Measurements from ENCODE around the gene CLDN2.
"Not testable (repeated sequence)": the region's sequence is repeated elsewhere in the genome, so short reads cannot be mapped to it uniquely, and the experiment has no call there.

The CLDN2 gene, protein sequence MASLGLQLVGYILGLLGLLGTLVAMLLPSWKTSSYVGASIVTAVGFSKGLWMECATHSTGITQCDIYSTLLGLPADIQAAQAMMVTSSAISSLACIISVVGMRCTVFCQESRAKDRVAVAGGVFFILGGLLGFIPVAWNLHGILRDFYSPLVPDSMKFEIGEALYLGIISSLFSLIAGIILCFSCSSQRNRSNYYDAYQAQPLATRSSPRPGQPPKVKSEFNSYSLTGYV

DNA sequence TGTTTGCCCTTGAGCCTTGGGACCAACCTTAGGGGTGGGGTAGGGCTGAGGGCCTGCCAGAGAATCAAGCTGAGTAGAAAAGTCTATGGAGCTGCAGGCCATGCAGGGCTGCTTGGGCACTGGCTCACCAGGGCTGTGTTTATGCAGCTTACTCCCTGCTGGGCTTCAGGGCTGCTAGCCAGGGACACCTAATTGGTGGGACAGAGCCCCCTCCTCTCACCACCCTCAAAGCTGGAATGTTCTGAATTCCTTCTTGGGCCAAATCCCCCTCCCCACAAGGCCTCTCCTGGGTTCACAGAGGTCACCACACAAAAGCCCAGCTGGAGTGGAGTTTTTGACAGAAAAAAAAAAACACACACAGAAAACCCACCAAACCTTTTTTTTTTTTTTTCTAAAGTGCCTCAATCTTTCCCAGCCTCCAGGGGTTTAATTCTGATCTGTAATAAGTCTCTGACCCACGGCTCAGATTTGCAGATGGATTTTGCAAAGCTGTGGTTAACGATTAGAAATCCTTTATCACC lies at the start of gene CLDN2:
TSS of gene CLDN2 (plus strand) at position 471 of the 521 bp plus-strand sequence. CDS start 7,827 bp downstream, outside the sequence.
- DNase-seq (ENCODE audit: insufficient read length, low spot score), result no peak
- no peak for FAIRE-seq

DNA sequence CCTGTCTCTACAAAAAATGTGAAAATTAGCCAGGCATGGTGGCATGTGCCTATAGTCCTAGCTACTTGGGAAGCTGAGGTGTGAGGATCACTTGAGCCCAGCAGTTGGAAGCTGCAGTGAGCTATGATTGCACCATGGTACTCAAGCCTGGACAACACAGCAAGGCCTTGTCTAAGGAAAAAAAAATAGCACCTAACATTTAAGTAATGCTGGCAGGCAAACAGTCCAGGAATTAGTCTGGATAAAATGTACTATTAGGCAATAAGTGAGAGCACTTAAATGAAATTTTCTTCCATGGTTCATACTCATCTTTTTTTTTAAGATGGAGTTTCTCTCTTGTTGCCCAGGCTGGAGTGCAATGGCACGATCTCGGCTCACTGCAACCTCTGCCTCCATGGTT lies 47.4 kb upstream of the CLDN2 start:
- not testable (repeated sequence) for FAIRE-seq

DNA sequence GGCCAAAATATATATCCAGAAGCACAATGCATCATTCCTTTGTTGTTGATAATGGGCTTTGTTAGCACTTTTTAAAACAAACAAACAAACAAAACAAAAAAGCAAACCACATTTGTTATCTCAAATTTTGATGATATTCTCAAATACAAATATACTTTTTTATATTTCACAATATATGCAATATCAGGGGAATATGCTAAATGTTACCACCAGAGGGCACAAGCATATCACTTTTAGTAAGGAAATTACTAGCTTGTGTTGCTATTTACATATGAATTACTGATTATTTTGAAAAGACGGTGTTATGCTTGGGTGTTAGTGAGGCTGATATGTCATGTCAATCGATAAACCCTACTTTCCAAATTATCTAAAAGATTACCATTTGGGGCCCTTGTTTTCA lies 46.1 kb upstream of the CLDN2 start:
- DNase-seq (ENCODE audit: insufficient read length, low spot score) (no peak), FAIRE-seq (no peak)

More for the DNA sequence above, 47.4 kb upstream of the CLDN2 start:
- not testable (repeated sequence) for DNase-seq (ENCODE audit: insufficient read length, low spot score)

DNA sequence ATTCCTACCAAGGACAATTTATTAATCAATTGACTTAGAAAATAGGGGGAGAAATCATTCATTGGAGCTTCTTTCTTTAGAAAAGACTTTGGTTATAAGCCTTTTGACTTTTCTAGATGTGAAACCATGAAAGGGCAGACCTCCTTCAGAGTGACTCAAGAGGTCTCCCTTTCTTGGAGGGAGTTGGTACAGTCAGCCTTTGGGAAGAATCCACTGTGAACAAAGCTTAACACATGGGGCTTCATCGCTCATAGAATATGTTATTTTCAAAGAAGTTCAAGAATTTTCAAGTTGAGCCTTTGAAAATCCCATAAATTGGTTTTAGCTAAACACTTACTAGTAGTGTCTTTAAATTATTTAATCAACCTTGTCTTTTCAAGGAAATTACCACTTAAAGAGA lies 45.1 kb upstream of the CLDN2 start:
- DNase-seq (ENCODE audit: insufficient read length, low spot score) (no peak), FAIRE-seq (no peak)

DNA sequence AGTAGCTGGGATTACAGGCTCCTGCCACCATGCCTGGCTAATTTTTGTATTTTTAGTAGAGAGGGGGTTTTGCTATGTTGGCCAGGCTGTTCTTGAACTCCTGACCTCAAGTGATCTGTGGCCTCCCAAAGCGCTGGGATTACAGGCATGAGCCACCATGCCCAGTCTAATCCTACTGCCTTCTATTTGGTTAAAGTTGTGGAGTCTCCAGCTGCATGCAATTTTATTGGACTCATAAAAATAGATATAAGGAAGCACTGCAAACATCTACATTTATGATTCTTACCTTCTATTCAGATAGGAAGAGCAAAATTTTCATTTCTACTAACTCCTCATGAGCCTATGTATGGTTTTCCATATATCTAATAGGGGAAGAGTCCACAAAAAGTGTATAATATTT lies 30.7 kb upstream of the CLDN2 start:
- FAIRE-seq, result no peak
- no peak for DNase-seq (ENCODE audit: insufficient read length, low spot score)

DNA sequence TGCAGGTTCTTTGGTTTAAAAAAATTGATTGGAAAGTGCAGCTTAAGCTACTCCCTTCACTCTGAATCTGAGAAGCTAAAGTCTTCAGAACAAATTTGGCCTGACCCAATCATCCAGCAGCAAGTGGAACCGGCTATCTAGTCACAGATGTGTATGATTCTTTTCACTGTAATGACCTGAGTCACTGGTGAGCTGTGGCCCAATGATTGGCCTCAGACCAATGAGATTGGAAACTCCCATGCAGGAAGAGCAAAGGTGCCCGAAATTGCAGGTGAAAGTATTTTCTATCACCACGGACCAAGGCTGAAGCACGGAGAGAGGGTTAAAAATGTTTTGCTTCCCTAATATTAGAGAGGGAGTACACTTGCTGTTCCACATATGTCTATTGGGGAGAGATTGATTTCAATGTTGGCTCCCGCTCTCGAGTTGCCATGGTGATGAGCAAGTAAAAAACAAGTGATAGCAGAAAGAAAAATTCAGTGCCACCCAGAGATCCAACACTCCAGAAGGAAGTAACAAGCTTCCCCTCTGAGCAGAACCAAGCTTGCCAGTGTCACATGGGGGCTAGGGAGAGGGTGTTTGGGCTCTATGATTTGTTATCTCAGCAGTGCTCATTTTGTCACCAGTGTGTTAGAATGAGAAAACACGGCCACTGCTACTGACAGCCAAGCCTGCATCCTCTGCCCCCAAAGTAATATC lies 28.3 kb upstream of the CLDN2 start:
- FAIRE-seq (no peak), DNase-seq (ENCODE audit: insufficient read length, low spot score) (no peak)

DNA sequence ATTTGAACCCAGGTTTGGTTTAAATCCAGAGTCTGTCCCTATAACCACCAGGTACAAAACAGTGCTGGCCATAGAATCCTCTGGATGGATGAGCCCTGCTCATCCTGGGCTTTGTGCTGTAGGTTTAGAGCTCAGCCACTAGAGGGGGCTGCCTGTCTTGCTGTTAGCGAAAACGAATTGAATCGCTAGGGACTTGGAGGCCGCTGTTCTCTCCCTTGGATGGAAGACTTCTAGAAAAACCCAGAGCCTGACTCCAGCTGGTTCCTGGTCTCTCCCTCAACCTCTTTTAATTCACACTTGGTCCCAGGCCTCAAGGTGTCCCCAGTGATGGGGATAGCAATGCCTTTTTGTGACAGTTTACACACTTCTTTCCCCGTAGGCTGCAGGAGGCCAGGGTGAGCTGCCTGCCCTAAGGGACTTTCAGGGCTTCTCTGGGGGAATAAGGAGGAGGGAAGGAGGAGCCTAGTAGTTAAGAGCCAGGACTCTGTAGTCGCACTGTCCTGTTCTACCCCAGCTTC lies 25.8 kb upstream of the CLDN2 start:
- DNase-seq (ENCODE audit: insufficient read length, low spot score) (peak; percentile 20), FAIRE-seq (no peak)

DNA sequence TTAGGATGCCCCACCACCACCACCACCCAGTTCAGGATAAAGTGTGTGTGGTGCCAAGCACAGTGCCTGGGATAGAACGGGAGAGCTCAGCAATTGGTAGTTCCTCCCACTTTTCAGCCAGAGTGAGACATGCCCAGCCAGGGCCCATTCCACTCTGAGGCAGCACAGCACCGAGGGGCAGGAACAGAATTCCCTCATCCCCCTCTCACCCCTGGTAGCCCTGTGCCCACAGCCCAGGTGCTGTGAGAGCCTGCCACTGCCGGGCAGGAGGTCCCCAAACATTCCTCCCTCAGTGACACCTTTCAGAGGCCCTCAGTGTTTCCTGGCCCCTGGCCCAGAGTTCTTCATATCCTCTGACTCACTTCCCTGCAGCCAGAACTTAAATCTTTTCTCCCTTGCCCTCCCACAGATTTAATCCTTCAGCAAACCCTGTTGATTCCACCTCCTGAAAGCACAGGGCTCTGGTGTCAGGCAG lies 25.2 kb upstream of the CLDN2 start:
- DNase-seq (ENCODE audit: insufficient read length, low spot score) (peak; percentile 5), FAIRE-seq (no peak)

DNA sequence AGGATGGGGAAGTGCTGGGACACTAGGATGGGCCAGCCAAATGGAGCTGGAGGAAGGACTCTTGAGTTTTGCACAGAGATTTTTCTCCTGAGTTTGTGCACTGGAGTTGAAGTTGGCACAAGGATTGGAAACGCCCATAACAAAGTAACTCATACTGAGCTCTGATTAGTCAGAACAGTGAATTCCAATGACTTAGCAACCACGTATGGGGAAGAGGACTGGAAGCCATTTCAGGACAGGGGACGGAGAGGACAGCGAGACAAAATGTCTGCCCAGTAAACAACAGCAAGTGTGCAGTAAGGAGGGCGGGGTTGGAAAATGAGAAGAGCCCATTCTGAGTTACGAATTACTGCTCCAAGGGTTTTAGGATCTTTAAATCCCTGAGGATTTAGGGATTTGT lies 22.9 kb upstream of the CLDN2 start:
- DNase-seq (ENCODE audit: insufficient read length, low spot score) (no peak), FAIRE-seq (no peak)

DNA sequence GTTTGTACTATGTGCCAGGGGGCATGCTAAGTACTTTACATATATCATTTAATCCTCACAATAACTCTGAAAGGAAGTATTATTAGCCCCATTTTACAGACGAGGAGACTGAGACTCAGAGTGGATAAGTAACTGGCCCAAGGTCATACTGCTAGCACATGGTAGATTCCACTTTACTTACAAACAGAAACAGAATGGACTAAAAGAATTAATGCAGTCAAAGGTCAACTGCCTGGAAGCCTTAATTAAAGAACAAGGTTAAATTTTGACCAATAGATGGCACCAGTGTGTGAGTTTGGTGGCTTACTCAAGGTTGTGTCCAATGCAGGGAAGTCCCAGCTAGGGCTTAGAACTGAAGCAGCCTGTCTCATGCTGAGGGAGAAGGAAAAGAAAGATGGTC lies 21.7 kb upstream of the CLDN2 start:
- FAIRE-seq, result no peak

DNA sequence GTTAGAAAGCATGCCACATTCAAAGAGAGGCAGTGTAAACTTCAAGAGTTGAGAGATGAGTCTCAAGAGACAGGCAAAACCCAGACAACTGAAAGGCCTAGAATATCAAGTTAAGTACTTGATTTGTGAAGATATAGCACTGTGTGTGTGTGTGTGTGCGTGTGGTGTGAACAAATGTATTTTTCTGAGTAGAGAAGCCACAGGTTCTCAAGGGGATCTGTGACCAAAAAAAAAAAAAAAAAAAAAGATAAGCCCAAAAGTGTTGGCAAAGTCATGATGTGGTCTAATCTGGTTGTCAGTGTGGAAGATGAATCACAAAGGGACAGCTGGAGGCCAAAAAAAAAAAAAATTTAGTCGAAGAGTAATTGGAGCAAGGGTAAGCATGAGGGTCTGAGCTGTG lies 20.9 kb upstream of the CLDN2 start:
- no peak for FAIRE-seq
- no peak for DNase-seq (ENCODE audit: insufficient read length, low spot score)

More for the DNA sequence above, 21.7 kb upstream of the CLDN2 start:
- peak; percentile 10 for DNase-seq (ENCODE audit: insufficient read length, low spot score)

DNA sequence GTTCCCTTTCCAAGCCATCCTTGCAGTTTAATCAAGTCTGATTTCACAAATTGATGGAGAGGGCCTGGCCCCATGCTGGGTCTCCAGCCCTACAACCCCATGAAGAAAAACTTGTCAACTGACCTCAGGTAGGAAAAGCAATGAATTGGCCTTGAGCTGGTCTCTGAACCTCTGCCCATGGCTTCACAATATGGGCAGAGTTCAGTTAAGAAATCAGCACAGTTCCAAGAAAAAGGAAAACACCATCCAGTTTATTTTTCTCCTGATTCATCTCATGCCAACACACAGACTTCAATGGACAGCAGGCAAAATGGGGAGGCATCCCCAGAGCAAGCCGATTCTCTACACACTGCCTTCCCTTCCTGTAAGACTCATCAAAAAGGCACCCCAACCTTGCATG lies 20.4 kb upstream of the CLDN2 start:
- no peak for FAIRE-seq
- no peak for DNase-seq (ENCODE audit: insufficient read length, low spot score)

DNA sequence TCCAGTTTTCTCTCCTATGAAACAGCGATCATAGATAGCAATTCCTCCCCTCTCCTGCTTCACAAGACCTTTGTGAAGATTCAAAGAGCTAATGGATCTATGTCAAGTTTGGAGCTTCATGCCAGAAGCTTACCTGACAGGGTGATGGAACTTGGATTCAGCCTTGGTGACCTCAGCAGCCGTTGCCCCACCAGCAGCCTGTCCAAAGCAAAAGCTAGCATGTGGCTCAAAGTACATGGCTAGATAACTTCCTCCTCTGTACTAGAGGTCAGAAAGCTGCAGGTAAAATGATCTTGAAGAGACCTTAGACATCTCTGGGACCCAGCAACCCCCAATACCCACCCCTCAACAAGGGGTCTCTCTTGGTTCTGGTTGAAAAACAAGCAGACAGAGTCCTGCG lies 18.9 kb upstream of the CLDN2 start:
- no peak for DNase-seq (ENCODE audit: insufficient read length, low spot score)
- no peak for FAIRE-seq

DNA sequence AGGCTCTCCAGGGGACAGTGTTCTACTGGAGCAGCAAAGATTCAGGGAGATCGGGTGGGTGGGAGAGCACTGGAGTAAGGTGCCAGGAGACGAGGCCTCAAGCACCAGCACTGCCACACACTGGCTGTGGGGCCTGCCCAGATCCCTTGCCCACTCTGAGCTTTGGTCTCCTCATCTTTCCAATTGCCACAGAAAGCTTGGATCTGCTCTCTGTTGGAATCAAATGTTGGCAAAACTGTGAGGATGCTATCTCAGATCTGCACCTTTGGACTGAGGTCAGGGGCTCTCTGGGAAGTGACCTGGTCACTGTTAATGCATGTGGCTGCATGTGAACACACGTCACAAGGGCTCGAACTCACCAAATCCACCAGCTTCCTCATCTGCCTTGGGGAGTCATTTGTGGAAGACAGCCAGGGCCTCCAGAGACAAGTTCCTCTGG lies 18.4 kb upstream of the CLDN2 start:
- no peak for FAIRE-seq
- no peak for DNase-seq (ENCODE audit: insufficient read length, low spot score)

DNA sequence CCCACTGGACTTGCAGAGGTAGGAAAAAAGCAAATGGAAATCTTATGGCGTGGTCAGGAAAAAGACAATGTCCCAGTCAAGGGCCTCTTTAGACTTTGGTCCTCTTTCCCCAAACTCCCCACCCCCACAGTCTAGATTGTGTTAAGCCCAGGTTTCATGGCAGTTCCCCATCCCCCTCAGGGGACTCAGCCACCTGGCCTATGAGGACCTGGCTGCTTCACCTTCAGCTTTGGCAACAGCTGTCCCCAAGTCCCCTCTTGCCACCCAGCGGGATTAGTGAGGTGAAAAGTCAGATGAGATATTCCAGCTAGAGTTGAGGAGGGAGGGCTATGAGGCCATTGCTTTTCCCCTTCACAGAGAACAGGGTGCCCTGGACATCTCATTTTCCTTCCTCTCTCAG lies 17.5 kb upstream of the CLDN2 start:
- FAIRE-seq (no peak), DNase-seq (ENCODE audit: insufficient read length, low spot score) (no peak)

DNA sequence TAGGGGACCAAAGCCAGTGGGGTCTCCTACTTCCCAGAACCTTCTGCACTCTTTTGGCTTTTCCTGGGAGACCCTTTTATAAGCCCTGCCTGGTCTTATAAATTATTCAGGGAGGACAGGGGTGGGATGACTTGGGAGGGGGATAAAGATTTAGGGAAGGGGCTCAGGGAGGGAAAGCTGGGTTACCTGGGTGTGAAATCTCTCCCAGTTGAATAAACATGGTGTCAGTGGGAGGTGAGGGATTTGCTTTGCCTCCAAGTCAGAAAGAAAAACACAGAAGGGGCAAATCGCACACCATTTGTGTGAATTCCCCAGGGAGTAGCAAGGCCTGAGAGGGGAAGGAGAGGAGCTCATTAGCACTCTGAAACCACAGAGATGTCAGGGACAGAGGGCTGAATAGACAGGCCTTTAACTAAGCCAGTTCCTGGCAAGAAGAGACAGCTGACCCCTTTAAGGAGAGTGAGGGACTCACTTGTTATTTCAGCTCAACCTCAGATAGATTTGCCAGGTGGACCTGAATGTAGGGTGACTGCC lies 16.8 kb upstream of the CLDN2 start, which contains the start of gene RIPPLY1:
TSS of gene RIPPLY1 (minus strand) at position 51 of the 534 bp plus-strand sequence. CDS start 54 bp downstream, outside the sequence.
- DNase-seq (ENCODE audit: insufficient read length, low spot score) (no peak), FAIRE-seq (no peak)

DNA sequence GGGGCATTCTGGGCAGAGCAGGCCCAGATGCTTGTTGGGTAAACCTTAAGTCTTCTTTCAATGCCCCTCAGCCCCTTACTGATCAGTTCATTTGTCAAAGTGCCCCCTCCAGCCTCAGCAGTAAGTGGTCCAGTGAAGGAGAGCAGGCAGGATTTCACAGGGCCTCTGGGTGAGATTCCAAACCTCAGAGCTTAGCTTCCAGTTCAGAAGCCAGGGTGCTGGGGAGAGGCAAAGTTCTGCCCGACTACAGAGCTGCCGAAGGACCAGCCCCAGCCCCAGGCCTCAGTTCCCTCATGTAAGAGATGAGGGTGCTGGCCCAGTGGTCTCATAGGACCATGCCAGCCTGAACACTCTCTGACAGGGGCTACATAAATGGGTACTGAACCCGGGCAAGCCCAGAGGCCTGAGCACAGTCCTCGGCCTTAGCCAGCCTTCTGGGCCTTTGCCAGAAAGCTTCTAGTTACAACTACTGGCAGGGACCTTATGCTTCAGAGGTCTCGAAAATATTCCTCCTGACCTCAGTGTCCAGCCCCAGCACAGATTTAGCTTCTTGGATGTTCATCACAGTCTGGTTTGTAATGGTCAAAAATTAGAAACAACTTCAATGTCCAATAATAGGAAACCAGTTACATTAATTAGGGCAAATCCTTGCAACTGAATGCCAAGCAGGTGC lies 16.2 kb upstream of the CLDN2 start:
- DNase-seq (ENCODE audit: insufficient read length, low spot score), result no peak
- no peak for FAIRE-seq

DNA sequence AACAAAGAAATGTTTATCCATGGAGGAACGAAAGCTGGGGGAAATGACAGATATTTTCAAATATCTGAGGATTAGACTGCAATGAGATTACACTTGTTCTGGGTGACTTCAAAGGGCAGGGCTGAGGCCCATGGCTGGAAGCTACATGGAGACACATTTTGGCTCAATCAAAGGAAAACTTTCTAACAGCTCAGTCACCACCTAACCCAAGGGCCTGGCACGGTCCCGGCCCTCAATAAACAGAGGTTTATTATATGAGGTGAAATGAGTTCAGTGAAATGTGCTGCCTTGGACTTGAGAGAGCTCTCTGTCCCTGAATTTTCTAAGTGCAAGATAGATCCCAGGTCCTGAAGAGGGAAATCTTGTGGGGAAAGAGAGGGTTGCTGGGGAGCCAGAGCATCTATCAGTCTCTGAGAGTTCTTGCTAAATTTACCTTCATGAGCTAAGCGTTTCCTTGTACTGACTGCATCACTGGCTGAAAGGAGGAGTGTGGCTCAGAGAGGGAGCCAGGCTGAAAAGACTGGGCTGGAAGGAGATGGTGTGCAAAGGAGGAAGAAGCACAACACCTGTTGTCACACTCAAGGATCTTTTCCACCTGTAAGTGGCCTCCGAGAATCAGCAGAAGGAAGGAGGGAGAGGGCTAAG lies 15.0 kb upstream of the CLDN2 start:
- FAIRE-seq, result no peak
- no peak for DNase-seq (ENCODE audit: insufficient read length, low spot score)

DNA sequence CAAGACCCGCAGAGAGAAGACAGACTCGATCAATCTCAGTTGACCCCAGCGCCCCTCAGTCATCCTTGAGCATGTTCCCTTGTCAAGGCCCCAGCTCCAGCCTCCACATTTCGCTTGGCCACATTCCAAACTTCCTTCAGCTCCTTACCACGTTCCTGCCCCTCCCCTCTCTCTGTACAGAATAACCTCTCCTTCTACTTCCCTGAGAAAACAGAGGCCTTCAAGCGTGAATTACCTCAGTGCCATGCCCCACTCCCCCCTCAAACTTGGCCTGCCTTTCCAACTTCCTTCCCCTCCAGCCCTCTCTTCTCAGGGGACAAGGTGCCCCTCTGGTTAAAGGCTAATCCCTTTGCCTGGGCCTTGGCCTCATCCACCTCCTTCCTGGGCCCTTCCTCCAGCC lies 13.8 kb upstream of the CLDN2 start:
- FAIRE-seq (no peak), DNase-seq (ENCODE audit: insufficient read length, low spot score) (no peak)

DNA sequence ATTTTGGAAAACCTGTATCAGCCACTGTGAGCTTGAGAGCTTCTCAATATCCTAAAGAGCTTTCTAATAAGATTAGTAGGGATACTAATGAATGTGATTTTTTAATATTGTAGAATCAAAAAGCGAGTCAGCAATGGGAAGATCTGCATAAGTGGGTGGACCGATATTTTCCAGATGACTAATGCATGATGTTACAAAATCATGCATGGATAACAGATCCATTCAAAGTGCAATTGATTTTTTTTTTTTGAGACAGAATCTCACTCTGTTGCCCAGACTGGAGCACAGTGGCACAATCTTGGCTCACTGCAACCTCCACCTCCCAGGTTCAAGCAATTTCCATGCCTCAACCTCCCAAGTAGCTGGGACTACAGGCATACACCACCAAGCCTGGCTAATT lies 7.3 kb upstream of the CLDN2 start:
- FAIRE-seq, result no peak
- DNase-seq (ENCODE audit: insufficient read length, low spot score), result no peak
